HG03520 (cell line): ENCODE measurements around the gene PAX3.
"Not testable (repeated sequence)": the region's sequence is repeated elsewhere in the genome, so short reads cannot be mapped to it uniquely, and the experiment has no call there.

Experiments used
- ATAC-seq: cut with Tn5 transposase; IDR thresholded peaks from one replicate; pipeline ENCODE4 v1.9.1; 2021; ENCODE audit warnings: mild to moderate bottlenecking, moderate library complexity; ENCODE audit not compliant: unreplicated experiment

PAX3 gene

GRCh38 chr2:222218786-222219185 is 80.0 kb downstream of the PAX3 start:
- ATAC-seq = no peak

GRCh38 chr2:222217712-222218111 is 81.1 kb downstream of the PAX3 start:
- ATAC-seq = no peak

- ATAC-seq = no peak
Observed at GRCh38 chr2:222214885-222215284, 83.9 kb downstream of the PAX3 start.

- no peak for ATAC-seq
Observed at GRCh38 chr2:222213049-222213448, 85.7 kb downstream of the PAX3 start.

- no peak for ATAC-seq
Observed at GRCh38 chr2:222212571-222212970, 86.2 kb downstream of the PAX3 start.

GRCh38 chr2:222208010-222208690 is 90.6 kb downstream of the PAX3 start:
- no peak for ATAC-seq

- no peak for ATAC-seq
Observed at GRCh38 chr2:222205136-222205535, 93.7 kb downstream of the PAX3 start.

- no peak for ATAC-seq
Observed at GRCh38 chr2:222203041-222203440, 95.8 kb downstream of the PAX3 start.

GRCh38 chr2:222196159-222196558 is 102.6 kb downstream of the PAX3 start:
- ATAC-seq = no peak

- no peak for ATAC-seq
Observed at GRCh38 chr2:222194669-222195068, 104.1 kb downstream of the PAX3 start.

- no peak for ATAC-seq
Observed at GRCh38 chr2:222193328-222193983, 105.3 kb downstream of the PAX3 start.

- ATAC-seq = no peak
Observed at GRCh38 chr2:222180619-222181018, 118.2 kb downstream of the PAX3 start.

- ATAC-seq = no peak
Observed at GRCh38 chr2:222179592-222179991, 119.2 kb downstream of the PAX3 start.

- ATAC-seq = no peak
Observed at GRCh38 chr2:222178450-222178849, 120.3 kb downstream of the PAX3 start.

GRCh38 chr2:222176890-222177289 is 121.9 kb downstream of the PAX3 start:
- ATAC-seq = no peak

GRCh38 chr2:222174450-222174849 is 124.3 kb downstream of the PAX3 start:
- ATAC-seq = no peak

GRCh38 chr2:222169346-222169745 is 129.5 kb downstream of the PAX3 start:
- ATAC-seq = no peak

- ATAC-seq = no peak
Observed at GRCh38 chr2:222167762-222168161, 131.0 kb downstream of the PAX3 start.

GRCh38 chr2:222160944-222161343 is 137.9 kb downstream of the PAX3 start:
- no peak for ATAC-seq

GRCh38 chr2:222160125-222160524 is 138.7 kb downstream of the PAX3 start:
- no peak for ATAC-seq

GRCh38 chr2:222159221-222159620 is 139.6 kb downstream of the PAX3 start:
- ATAC-seq = no peak

- ATAC-seq = not testable (repeated sequence)
Observed at GRCh38 chr2:222155003-222155664, 143.7 kb downstream of the PAX3 start.
